DMS114 treated with DMSO at 0.1 percent for 48 hours (cell line): Measurements from ENCODE around the gene LAMA2.

ENCODE experiments used
- DNase-seq: peaks from one replicate; lab custom pipeline; 2025; ENCODE audit not compliant: unreplicated experiment; lab: John Stamatoyannopoulos, UW

Gene LAMA2

GRCh38 chr6:129206821-129207220 is 323.9 kb downstream of the LAMA2 start:
- no peak for DNase-seq

DNA sequence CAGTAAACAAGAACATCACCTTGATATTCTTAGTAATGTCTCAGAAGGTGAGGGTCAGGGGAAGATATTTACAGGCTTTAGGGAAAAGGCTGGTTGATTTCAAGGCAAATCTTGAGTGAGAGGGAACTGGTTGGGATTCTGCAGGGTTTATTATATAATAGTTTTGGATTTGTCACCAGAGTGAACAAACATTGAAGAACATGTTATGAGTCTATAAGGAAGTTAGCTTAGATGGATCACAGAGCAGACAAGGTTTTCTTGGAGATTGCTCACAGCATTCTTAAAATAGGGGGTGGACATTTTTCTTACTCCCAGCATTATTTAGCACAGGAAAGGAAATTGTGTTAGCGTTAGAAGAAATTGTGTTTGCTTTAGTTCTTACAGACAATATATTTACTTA is 324.9 kb downstream of the LAMA2 start:
- no peak for DNase-seq

DNA sequence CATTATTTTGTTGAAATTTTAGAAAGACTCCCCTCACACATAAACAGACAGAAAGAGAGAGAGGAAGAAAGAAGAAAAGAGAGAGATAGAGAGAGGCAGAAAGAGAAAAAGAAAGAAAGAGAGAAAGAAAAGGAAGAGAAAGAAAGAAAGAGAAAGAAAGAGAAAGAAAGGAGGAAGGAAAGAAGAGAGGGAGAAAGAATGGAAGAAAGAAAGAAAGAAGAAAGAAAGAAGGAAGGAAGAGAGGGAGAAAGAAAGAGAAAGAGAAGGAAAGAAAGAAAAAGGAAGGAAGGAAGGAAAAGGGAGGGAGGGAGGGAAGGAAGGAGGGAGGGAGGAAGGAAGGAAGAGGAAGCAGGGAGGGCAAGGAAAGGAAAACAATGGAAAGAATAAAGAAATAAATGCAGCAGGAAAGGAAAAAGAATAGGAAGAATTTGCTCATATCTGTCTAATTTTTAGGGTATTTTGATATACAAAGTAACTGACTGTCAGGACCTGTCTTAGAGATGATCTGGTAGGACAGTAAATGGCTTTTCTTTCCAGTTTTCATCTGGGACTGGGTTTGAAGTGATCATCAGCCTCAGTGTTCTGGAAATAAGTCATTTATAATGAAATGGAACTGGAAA is 325.6 kb downstream of the LAMA2 start:
- DNase-seq, result no peak

GRCh38 chr6:129209355-129209754 is 326.4 kb downstream of the LAMA2 start:
- no peak for DNase-seq

GRCh38 chr6:129210684-129211083 is 327.7 kb downstream of the LAMA2 start:
- no peak for DNase-seq

DNA sequence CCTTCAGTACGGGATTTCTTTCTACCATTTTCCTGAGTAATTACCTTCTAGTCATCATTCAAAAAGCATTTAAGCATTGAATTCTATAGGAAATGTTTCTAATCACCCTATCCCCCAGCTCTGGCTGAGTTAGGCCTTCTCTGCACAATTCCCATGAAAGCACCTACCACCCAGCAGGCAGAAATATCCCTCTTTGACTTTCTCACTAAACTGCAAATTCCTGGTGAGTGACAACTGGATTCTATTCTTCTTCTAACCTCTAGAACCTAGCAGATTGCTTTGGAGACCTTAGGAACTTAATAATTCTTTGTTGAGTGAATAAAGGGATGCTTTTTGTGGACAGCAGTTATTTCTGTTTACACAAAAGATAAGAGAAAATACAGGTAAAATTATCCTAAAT is 328.7 kb downstream of the LAMA2 start:
- no peak for DNase-seq

GRCh38 chr6:129212081-129212480 is 329.1 kb downstream of the LAMA2 start:
- no peak for DNase-seq

- DNase-seq, result no peak
Measured at GRCh38 chr6:129215246-129215645, 332.3 kb downstream of the LAMA2 start.

GRCh38 chr6:129215916-129216520 is 333.1 kb downstream of the LAMA2 start:
- no peak for DNase-seq

- no peak for DNase-seq
Measured at GRCh38 chr6:129217701-129218100, 334.8 kb downstream of the LAMA2 start.

DNA sequence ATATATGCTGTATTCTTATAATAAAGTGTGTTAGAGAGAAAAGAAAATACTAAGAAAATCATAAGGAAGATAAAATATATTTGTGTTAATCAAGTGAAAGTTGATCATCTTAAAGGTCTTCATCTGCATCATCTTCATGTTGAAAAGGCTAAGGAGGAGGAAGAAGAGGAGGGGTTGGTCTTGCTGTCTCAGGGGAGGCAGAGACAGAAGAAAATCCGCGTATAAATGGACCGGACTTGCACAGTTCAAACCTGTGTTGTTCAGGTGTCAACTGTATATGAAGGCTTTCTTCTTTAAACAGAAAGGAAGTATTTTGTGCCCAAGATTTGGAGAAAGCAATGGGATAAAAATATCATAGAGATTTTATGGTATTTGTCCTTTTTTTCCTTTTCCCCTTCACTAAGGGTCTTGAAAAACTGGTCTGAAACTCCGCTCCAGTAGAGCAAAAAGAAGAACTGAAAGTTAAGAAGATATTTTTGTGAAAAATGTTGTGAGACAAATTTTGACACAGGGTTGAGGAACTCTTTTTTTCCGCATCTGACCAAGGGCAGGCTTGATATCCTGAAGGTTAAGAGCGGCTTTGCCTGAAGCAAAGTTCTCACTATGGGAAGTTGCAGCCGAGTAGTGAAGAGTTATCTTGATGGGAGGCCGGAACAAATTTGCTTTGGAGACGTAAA is 350.7 kb downstream of the LAMA2 start:
- DNase-seq, result no peak

DNA sequence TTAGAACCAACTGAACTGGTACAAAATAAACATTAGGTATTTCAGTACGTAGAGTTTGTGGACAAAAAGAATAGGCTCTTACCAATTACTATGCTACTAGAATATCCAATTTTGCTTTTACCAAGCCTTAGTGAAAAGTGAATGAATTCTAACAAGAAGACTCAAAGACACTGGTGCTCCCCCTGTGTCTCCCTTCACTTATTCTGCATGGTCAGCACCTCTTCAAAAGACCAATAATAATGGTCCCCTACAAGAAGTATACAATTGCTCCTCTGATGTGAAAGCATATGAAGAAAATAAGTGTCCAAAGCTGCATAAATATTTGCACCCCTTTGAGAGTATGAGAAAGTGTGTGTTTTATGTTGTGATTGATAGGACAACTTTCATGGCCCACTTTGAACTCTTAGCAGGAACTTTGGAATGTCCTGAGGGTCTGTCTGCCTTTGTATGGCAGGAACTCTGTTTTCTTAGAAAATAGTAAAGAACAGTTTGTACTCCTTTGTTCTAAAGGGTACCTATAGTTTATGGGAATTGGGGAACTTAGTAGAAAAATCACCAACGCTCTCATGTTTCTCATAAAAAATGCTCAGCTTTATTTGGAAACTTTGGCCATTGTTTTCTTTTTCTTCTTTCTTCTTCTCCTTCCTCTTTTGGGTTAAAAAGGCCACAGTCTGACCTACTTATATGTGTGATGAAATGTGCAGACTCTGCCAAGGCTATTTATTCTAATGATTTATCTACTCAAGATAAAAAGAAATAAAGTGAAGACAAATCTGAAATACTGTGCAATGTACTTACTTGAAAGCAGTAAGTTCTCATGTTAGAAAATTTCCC is 352.4 kb downstream of the LAMA2 start:
- no peak for DNase-seq

DNA sequence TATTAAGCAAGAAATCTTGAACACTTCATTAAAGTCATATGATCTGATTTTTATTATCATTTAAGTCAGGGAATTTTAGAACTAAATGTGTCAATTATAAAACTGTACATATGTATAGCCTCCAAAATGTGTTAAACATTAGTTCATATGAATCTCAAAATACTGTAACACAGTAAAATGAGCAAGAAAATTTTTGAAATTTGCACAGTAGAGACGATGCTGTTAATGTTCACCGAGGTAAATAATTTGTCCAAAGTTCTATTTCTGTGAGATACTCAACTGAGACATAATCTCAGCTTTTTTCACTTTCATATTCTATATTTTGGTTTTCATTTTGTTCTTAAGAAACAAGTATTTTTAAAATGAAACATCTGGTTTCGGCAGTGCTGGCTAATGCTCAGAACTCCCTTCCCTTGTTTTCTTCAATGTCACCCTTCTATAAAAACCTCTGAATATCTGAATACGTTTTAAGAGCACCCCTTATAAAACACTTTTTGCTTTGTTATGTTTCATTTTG is 353.1 kb downstream of the LAMA2 start:
- no peak for DNase-seq

DNA sequence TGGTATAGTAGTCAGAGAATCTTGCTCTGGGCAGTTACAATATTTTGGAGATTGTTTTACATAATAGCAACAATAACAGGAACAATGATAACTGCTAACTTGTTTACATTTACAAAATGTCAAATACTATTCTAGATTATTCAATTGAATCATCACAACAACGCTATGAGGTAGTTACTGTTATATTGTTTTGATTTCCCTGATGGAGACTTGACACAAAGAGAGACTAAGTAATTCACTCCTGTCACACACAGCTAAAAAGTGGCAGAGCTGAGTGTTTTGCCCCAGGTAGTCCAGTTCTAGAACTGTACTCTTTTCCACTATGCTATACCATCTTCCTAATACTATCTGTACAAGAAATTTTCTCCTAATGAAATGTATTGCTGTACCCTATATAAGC is 356.1 kb downstream of the LAMA2 start:
- no peak for DNase-seq

DNA sequence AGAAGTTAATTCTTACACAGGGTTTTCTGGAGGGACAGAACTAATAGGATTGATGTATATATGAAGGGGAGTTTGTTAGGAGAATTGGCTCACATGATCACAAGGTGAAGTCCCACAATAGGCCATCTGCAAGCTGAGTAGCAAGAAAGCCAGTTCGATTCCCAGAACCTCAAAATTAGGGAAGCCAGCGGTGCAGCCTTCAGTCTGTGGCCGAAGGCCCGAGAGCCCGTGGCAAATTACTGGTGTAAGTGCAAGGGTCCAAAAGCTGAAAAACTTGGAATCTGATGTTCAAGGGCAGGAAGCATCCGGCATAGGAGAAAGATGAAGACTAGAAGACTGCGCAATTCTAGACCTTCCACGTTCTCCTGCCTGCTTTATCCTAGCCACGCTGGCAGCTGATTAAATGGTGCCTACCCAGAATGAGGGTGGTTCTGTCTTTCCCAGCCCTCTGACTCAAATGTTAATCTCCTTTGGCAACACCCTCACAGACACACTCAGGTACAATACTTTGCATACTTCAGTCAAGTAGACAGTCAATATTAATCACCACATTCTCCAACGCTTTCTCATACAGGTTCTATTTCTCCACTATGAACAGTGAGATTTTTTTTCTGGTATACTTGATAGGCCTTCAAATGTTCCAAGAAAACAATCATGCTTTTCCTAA is 357.0 kb downstream of the LAMA2 start:
- DNase-seq, result no peak

DNA sequence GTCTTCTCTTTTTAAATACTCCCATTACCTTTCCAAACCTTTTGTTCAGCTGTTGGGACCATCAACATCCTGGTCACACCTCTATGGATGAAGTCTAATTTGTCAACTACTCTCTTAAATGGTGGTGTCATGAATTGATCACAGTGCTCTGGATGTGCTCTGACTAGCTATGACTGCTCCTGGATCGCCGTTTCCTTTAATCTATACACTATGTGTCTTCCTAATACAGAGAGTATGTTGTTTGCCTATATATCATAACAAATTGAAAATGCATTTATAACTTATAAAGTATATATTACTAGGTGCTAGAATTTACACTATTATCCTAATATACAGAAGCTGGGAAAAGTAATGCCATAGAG is 357.5 kb downstream of the LAMA2 start:
- DNase-seq, result no peak

DNA sequence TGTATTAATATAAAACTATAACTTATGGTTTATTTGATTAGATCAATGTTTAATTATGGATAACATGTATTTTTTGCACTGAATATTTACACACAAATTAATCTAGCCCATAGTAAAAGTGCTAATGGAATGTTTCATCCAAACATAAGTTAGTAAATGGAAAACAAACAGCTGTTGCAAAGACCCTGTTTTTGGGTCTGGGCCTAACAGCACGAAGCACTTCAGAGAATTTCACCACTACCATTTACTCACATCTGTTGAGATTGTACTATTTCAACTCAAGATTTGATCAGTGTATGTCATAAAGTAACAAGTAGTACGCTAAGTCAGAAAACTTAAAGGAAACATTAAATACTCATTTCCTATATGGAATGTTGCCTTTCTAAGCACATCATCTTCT is 359.6 kb downstream of the LAMA2 start:
- no peak for DNase-seq

- DNase-seq, result no peak
Measured at GRCh38 chr6:129243377-129243776, 360.4 kb downstream of the LAMA2 start.

DNA sequence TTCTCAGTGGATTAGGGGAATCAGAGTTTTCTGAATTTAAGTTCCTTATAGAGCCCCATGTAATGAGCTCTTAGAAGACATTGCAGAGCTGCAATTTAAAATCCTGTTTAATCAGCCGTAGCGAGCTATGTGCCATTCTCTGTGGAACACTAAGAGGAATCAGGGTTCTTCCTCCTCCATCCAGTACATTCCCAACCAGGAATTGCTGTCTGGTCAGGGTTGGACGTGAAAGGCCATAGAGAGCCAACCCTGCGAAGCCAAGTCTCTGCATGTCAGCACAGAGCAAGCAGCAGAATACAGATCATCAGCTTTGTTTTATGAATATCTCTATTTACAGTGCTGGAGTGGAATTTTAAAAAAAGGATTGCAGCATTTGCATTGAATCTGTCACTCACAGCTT is 366.0 kb downstream of the LAMA2 start:
- DNase-seq, result no peak

- peak; percentile 48 for DNase-seq
Measured at GRCh38 chr6:129251669-129252376, 368.9 kb downstream of the LAMA2 start.
